NCI-H1105 treated with DMSO at 0.1 percent for 48 hours (cell line): Measurements from ENCODE around the gene ACTN4.

ENCODE experiments used
- DNase-seq: peaks from one replicate; lab custom pipeline; 2025; lab: John Stamatoyannopoulos, UW

ACTN4 gene

GRCh38 chr19:38695832-38696728, 48.6 kb downstream of the ACTN4 start:
- no peak for DNase-seq

GRCh38 chr19:38696729-38697055, 49.2 kb downstream of the ACTN4 start:
- DNase-seq = no peak

- DNase-seq = no peak
These were observed 49.7 kb downstream of the ACTN4 start for GRCh38 chr19:38697197-38697596.

DNA sequence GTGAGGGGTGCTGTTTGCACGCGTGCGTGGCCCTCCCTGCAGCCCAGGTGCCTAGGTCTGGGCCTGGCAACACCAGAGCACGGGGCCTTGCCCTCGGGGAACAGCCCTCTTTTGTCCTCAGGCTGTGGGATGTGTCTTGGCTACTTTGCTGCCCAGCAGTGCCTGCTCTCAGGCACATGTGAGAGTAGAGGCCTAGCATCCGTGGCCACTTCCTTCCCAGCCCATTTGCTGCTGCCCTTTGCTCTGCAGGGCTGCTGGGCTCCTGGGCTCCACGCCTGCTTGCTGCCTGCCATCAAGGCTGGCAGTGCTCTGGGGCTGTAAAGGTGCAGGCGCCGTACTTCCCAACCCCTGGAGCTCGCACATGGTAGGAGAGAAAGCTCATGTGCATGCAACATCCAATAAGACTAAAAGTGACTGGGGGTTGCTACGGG, 50.2 kb downstream of the ACTN4 start:
- DNase-seq = no peak

GRCh38 chr19:38698225-38699026, 51.0 kb downstream of the ACTN4 start:
- DNase-seq = no peak

DNA sequence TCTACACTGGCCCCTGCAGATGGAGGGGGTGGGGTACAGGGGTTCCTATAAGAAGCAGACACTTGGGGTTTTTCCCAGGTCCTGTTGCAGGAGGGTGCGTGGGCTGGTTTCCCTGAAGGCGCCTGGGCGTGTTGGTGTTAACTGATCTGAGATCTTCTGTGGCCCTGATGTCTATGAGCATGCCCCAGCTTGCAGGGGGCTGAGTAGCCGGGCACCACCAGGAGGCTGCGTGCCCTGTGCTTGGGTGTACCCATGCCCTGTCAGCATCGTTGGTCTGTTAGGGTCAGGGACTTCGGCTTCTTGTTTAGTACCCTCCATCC, 51.5 kb downstream of the ACTN4 start:
- DNase-seq = no peak

DNA sequence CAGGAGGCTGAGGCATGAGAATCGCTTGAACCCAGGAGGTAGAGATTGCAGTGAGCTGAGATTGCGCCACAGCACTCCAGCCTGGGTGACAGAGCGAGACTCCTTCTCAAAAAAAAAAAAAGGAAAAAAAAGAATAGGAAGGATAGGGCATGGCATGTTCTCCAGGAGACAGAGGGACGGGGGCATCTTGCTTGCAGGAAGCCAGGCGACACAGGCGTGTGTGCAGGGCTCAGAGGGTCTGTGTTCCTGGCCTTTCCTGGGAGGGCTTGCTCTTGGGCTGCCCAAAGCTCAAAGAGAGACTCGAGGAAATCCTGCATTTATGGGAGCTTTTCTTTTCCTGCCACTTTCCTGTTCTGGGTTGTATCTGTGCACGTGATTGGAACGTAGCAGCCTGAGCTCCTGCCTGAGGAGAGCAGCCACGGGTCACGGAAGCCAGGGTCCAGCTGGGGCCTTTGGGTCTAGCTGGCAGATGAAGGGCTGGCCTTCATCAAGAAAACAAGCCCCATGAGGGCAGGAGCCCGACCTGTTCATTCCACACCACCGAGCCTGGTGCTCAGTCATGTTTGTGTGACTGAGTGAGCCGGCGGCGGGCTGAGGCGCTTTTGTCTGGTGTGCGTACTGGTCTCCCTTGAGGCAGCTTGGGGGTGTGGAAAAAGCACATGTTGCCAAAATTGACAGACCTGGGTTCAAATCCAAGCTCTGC, 52.3 kb downstream of the ACTN4 start:
- no peak for DNase-seq

DNA sequence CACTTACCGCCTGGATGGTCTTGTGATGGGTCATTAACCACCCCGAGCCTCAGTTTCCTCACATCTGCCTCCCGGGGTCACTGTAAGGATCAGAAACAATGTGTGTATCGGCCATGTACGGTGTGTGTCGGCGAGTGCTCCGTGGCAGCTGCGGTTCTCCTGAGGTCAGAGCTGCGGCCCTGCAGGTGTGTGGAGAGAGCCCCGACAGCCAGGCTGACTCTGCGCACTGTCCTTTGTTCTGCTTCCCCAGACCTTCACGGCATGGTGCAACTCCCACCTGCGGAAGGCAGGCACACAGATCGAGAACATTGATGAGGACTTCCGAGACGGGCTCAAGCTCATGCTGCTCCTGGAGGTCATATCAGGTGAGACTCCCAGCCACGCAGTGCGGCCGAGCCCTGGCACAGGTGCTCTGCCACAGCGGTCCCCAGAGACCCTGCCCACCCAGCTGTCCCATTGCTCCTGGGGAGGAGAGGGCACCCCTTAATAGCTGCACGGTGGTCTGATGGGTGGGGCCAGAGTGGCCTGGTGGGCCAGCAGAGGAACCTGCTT, 53.0 kb downstream of the ACTN4 start:
- DNase-seq = no peak

DNA sequence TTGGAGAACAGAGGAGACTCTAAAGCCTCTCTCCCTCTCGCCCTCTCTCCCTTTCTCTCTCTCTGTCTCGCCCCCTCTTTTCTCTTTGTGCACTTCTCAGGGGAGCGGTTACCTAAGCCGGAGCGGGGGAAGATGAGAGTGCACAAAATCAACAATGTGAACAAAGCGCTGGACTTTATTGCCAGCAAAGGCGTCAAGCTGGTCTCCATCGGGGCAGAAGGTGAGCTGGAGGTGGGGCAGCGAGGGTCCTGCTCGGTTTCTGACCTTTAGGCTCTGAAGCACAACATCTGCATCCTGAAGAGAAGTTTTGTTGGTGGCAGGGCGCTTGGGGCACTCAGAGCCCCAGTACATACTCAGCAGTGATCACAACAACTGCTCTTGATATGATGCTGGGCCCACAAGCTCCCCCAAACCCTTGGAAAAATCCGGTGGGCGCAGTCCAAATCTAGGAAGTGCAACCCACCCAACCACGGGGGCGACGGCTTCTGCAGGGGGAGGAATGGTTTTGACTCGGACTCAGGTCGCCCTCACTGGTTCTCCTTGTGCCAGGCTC, 53.5 kb downstream of the ACTN4 start:
- DNase-seq = no peak

DNA sequence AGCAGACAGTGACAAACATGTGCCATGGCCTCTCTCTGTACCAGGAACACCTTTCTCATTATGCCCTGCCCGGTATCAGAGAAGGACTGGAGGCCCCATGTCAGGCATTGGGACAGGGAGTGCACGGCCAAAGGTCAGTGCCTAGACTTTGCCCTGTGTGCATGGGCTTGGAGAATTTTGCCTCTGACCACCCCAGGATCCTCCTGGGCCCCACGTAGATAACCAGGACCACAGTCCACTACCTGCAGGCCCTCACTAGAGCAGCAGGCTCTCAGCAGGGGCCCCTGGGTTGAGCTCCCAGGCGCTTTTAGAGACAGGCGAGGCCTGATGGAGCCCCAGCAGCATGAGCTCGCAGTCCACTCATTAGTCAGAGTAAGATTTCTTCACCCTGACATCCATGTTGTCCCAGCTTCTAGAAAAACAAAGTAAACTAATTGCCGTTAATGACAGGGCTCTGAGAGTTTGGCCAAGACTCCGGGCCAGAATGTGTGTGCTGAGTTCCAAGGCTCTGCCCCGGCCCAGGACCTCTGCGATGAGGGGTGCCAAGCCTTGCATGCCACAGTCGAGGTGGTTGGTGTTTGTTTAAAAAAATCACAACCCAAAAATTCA, 54.1 kb downstream of the ACTN4 start:
- no peak for DNase-seq

DNA sequence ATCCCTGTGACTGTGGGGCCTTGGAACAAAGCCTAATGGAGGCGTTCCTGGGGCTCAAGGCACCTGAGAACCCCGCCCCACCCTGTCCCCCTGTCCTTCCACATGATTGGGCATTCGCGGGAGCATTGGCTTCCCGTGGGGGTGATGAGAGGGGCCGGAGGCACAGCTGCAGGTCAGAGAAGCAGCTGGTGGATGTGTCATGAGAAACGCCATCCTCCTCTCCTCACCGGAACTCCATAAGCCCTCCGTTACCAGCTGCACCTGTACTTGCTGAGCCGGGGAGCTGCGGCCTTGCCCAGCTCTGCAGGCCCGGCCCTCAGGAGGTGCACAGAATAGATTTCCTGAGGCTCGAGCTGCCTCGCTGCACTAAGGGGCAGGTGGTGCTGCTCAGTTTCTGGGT, 54.8 kb downstream of the ACTN4 start:
- DNase-seq = no peak

- DNase-seq = no peak
These were observed 56.1 kb downstream of the ACTN4 start for GRCh38 chr19:38703509-38703908.

DNA sequence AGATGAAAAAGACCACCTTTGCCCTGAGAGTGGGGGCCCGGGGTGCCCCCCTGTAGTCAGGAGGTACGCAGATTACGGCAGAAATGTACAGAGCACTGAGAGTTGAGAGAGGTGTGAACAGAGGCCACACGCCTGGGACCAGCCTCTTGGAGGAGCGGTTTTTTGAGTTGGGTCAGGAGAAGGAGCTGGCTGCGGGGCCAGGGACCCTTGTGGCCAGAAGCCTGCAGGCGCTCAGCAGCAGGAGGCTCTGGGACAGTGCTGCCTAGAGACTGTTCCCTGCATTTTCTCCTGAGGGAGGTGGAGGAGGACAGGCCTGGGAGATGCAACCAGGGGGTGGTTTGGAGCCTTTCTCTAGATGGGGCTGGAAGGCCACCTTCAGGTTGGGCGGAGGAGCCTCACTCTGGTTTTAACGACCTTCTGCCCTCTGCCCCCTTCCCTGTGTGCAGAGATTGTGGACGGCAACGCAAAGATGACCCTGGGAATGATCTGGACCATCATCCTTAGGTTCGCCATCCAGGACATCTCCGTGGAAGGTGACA, 57.1 kb downstream of the ACTN4 start:
- no peak for DNase-seq

GRCh38 chr19:38705197-38706019, 58.0 kb downstream of the ACTN4 start:
- no peak for DNase-seq

DNA sequence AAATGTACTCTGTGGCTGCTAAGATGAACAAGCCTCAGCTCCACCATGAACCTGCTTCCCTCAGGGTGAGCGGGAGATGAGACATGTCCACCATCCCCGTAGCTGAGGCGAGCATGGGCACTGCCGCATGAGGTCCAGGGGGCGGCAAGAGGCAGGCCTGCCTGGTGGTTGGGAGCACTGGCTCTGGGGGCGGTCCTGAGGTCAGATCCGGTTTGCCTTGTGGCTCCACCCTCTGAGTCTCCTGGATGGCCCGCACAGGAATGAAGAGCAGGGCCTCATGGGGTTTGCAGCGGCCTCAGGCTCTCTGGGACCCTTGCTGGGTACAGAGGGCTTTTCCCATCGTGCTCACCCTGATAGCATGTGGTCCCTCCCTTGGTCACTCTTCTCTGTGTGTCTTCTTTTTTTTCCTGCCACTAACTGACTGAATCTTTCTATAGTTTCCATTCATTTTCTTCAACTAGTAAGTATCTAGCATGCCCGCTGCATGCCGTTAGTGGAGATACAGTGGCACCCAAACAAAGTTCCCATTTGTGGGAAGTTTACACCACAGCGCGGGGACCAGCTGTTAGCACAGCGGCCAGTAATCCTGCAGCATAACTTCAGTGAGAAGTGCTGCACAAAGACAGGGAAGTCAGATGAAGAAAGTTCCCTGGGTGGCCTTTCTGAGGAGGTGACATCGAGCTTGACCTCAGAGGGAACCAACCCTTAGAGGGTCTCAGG, 59.5 kb downstream of the ACTN4 start:
- no peak for DNase-seq

DNA sequence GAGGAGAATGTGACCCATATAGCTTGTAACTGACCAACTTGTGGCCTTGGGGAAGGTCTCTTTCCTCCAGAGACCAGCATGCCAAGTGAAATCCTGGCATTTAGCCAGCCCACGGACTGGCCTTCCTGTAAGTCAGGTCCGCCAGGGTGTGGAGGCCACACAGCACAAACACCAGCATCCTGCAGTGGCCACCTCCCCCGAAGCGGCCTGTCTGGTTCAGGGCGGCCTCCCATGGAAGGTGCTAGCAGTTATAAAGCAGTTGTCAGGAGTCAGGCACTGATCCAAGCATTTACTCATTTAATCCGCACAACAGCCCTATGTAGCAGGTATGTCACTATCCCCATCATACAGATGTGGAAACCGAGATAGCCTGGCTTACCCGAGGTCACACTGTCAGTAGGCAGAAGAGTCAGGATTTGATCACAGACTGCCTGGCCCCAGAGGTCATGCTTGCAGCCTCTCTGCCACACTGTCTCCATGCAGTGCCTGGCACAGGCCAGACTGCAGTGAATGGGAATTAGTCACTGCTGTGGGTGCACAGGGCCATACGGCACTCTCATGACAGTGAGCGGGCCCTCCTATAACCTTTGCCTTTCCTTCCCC, 60.2 kb downstream of the ACTN4 start:
- DNase-seq = no peak

DNA sequence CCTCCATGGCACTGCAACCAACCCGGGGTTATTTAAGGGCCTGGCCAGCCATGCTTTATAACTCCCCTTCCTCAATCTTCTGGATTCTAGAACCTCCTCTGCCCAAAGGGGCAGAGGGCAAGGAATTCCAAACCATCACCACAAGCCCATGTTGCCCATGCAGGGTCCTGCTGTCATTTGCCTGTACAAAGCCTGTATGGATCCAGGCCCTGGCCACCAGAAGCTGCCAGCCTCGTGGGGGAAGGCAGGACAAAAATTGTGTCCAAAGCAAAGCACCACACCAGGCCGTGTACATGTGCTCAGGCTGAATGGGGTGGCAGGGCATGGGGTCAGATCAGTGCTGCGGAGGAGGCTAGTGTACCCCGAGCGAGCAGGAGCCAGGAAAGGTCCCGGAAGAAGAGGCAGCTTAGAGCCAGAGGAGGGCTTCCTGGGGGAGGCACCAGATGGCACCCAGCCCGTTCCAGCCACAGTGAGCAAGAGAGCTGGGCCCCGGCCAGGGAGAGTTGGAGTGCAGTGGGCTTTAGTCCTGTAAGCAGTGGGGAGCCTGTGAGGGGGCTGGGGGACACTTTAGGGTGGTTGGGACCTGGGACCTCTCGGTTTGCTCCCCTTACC, 61.1 kb downstream of the ACTN4 start:
- DNase-seq = no peak

DNA sequence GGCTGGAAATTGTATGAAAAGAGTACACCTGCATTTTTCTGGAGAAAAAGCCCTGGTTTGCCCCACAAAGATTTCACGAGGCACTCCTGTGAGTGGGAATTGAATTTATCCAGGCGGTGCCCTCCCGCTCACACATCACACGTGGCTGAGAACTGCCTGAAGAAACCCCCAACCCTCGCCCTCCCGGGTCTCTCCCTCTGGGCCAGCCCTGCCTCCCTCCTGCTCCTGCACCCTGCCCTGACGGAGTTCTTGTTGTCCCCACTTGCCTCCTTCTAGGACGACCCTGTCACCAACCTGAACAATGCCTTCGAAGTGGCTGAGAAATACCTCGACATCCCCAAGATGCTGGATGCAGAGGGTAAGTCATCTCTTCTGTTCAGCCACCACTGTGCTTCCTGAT, 61.7 kb downstream of the ACTN4 start:
- DNase-seq = no peak
